ENCODE data around the gene SORCS2. TPM values are rescaled to one million over a fixed set of nuclear protein-coding genes. Genes with fewer than 3 reads are reported as not detected.

The SORCS2 gene
- total RNA-seq, 2 donors from 2014 or later: 0.25 TPM; not detected in 1

GRCh38 chr4:7288751-7289523, 96.6 kb downstream of the SORCS2 start:
- no peaks in the 10 kb centered on the region for H3K36me3 Mint-ChIP-seq
- DNase-seq (ENCODE audit: low spot score in 2 of 2) (no peak), ATAC-seq (no peak)
- H3K9me3 Mint-ChIP-seq: no peaks in the 10 kb centered on the region
- H3K27ac Mint-ChIP-seq: no peak overlapping the region

DNA sequence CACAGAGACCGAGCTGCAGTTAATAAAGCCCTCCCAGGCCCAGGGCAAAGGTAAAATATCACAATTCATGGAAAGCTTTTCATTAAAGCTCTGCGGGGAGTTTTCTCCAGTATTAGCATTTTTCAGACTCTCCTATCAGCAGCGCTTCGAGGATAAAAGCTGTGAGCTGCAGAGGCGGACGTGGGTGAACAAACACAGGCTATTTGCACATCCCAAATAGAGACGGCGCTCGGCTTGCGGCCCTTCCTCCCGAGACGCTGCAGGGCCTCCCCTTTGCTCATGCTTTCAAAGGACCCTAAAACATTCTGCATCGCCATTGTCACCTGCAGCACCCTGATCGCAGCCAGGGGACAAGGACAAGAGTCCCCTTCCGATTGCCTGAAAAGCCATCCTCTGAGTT, 97.3 kb downstream of the SORCS2 start:
- no peak for DNase-seq (ENCODE audit: low spot score in 2 of 2)
- Mint-ChIP-seq H3K9me3 (no peaks in the 10 kb centered on the region), H3K36me3 (no peaks in the 10 kb centered on the region), H3K27ac (no peak overlapping the region)
- no peak for ATAC-seq

DNA sequence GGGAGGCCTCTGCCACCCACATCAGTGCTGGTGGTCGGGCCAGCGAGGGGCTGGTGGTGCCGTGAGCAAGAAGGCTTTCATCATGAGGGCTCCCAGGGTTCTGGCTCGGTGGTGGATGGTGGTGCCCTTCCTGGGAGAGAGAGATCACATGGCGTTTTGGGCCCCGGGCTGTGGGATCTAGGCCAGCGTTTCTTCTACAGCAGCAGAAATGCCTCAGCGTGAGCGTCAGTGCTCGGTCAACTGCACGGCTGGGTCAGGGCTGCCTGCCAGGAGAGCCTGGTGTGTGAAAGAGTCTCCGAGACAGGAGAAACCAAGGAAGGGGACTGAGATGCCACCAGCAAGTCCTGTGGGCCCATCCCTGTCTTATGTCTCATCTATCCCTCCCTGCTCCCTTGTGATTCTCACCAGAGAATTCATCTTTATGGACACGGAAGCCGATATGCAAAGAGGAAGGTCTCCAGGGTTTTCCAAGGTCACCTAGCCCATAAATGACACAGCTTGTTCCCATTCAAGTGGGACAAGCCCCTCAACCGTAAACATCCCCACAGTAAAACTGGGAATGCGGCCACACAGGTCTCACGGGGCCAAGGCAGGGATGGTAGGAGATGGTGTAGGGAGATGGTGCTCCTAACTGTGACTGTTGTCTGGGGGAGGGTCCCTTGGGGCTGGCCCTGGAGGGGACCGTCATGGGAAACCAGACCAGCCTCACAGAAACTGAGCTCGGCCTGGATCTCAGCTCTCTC, 99.2 kb downstream of the SORCS2 start:
- DNase-seq (ENCODE audit: low spot score in 2 of 2): no peak
- Mint-ChIP-seq H3K27ac (no peak overlapping the region), H3K36me3 (no peaks in the 10 kb centered on the region), H3K9me3 (no peaks in the 10 kb centered on the region)
- ATAC-seq: no peak

DNA sequence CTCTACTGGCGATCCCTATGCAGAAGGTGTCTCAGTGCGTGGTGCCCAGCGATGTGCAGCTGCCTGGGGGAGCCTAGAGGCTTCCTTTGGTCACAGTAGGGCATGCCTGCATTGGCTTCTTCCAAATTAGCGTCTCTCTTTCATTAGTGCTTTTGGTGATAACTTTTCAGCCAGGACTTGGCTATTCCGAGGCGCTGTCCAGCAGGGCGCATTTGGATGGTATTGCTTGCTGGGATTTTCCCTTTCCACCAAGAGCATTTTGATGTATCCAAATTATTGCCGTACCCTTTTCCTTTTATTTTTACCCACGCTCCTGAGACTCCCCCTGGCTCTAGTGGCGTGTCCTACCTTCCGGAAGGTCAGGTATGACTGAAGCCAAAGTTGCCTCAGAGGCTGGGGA, 101.4 kb downstream of the SORCS2 start:
- Mint-ChIP-seq H3K9me3 (no peaks in the 10 kb centered on the region), H3K27ac (no peak overlapping the region), H3K36me3 (no peaks in the 10 kb centered on the region)
- no peak for DNase-seq (ENCODE audit: low spot score in 2 of 2)
- ATAC-seq: no peak

DNA sequence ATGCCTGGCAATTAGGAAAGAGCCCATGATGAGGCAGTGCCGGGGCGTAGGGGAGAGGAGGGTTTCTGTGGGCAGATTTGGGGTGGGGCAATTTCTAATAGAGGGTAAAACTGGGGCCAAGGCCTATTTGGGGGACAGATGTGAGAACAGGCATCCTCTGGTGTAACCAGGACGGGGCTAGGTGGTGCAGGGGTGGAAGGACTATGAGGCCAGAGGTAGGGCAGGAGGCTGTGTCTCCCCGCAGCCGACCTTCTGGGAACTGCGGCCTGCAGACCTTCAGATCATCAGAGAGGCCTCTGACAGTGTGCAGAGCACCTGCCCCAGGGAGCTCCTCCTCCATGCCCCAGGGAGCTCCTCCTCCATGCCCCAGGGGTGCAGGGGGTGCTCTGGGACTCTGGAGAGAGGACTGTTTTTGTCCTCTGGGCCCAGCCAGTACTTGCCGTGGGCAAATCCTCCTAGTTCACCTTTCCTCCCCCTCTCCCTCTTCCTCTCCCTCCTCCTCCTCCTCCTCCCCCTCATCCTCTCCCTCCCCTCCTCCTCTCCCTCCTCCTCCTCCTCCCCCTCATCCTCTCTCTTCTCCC, 101.9 kb downstream of the SORCS2 start:
- Mint-ChIP-seq H3K27ac (no peak overlapping the region), H3K9me3 (no peaks in the 10 kb centered on the region), H3K36me3 (no peaks in the 10 kb centered on the region)
- no peak for DNase-seq (ENCODE audit: low spot score in 2 of 2)
- peak in 1 of 2 donors; percentile 43 for ATAC-seq

DNA sequence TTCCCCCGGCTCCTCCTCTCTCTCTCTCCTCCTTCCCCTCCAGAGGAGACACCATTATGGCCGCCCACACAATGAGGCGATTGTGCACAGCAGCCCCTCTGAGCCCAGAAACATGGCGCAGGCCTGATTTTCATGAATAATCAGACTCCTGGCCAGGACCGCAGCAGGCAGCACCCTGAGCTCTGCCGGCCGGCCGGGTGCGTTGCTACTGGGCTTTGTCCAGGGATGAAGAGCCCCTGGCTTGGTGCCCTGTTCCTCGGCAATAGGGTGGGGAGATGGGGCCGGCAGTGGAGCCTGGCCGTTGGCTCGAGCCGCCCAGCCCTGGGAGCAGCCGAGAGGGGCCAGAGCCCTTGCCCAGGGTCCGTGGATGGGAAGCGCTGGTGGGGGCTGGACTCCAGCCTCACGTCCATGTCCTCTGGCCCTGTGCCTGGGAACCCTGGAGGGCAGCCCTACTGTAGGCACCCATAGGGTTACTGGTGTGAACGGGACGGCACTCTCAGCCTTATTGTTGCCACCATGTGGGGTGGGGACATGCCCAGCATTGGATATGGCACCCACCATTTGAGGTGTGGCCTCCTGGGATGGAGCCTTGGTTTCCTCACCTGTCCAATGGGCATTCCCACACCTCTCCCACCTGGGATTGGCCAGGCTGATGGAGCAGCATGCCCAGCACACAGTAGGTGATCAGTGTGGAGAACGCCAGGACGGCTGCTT, 103.0 kb downstream of the SORCS2 start:
- DNase-seq (ENCODE audit: low spot score in 2 of 2) (no peak), ATAC-seq (no peak)
- H3K27ac Mint-ChIP-seq: no peak overlapping the region
- no peaks in the 10 kb centered on the region for H3K36me3 Mint-ChIP-seq
- no peaks in the 10 kb centered on the region for H3K9me3 Mint-ChIP-seq

GRCh38 chr4:7295911-7296660, 103.7 kb downstream of the SORCS2 start:
- no peak overlapping the region for H3K27ac Mint-ChIP-seq
- DNase-seq (ENCODE audit: low spot score in 2 of 2) (peak in 1 of 2 donors; percentile 17), ATAC-seq (peak in 1 of 2 donors; percentile 51)
- no peaks in the 10 kb centered on the region for H3K36me3 Mint-ChIP-seq
- H3K9me3 Mint-ChIP-seq: no peaks in the 10 kb centered on the region

- DNase-seq (ENCODE audit: low spot score in 2 of 2) (no peak), ATAC-seq (no peak)
- H3K9me3 Mint-ChIP-seq: no peaks in the 10 kb centered on the region
These were observed 104.5 kb downstream of the SORCS2 start for GRCh38 chr4:7296661-7297335.

GRCh38 chr4:7297374-7297773, 105.0 kb downstream of the SORCS2 start:
- no peaks in the 10 kb centered on the region for H3K36me3 Mint-ChIP-seq
- DNase-seq (ENCODE audit: low spot score in 2 of 2) (no peak), ATAC-seq (no peak)
- no peak overlapping the region for H3K27ac Mint-ChIP-seq
- no peaks in the 10 kb centered on the region for H3K9me3 Mint-ChIP-seq

More at GRCh38 chr4:7296661-7297335, 104.5 kb downstream of the SORCS2 start:
- Mint-ChIP-seq H3K27ac (no peak overlapping the region), H3K36me3 (no peaks in the 10 kb centered on the region)

DNA sequence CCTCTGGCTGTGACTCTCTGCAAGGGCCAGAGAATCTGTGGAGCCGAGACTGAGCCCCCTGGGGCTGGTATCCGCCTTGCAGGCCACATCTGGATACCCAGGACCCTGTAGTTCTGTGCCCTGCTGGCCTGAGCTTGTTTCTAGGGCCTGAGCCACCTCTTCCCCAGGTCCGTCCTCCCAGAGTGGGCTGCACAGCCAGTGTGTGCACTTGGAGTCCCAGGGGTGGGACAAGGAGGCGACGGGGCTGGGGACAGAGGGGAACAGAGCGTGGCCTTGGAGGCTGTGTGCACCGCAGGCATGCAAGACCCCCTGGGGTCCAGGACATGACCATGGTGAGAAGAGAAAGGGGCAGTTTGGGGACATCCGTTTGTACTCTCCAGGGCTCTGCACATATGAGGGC, 105.5 kb downstream of the SORCS2 start:
- DNase-seq (ENCODE audit: low spot score in 2 of 2): no peak
- Mint-ChIP-seq H3K36me3 (no peaks in the 10 kb centered on the region), H3K9me3 (no peaks in the 10 kb centered on the region), H3K27ac (no peak overlapping the region)
- ATAC-seq: no peak

DNA sequence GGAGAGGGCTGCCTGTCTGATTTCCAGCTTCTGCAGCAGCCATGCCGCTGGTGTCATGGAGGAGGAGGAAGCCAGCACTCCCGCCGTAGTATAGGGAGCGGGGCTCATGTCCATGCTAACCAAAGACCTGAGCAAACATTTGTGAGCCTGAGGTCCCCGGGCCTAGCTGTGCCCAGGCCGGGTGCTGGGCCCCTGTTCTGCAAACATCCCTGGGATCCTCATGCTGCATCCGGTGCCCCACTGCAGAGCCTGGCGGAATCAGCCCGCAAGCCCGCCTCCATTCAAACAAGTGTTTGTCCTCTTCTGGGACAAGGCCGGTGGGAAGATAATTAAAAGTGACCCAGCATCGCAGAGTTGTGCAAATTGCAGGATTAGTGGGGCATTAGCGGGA, 106.3 kb downstream of the SORCS2 start:
- DNase-seq (ENCODE audit: low spot score in 2 of 2) (no peak), ATAC-seq (no peak)
- Mint-ChIP-seq H3K27ac (no peak overlapping the region), H3K9me3 (no peaks in the 10 kb centered on the region), H3K36me3 (no peaks in the 10 kb centered on the region)

DNA sequence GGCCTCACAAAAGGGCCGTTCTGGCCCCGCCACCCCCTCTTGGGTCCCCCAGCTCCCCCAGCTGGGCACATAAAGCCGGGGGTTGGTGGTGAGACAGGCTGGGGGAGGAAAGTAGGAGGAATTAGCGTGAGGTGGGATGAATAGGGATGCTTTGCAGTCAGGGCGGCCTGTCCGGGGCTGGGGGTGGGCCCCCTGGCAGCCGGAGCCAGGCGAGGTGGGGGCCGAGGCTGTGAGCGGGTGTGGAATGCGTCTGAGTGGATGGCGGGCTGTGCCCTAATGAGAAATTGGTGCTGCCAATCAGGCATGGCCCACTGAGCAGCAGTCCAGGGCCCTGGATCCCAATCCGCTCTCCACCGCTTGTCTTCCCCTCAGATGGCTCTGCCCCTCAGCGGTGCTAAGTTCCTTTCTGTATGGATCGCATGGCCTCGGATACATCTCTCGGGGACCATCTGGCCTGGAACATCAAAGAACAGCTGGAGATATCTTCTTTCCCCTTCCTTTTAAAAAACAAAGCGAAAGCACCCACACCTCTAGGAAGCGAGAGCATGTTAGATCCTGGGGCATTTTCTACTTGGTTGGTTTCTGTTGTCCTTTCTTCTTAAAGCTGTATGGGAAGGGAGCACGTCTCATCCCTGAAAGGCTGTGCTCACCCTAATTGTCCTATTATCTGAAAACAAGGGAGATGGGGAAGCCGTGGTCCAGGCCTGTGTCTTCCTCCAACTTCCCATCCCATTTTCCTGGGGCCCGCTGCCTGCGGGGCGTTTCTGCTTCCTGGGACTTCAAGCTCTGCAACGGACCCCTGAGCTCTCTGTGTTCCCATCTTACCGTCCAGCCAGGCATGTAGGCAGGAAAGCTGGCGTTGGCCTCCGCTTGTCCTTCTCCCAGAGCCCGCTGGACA, 106.9 kb downstream of the SORCS2 start:
- Mint-ChIP-seq H3K36me3 (no peaks in the 10 kb centered on the region), H3K9me3 (no peaks in the 10 kb centered on the region), H3K27ac (no peak overlapping the region)
- ATAC-seq: no peak
- no peak for DNase-seq (ENCODE audit: low spot score in 2 of 2)

- DNase-seq (ENCODE audit: low spot score in 2 of 2) (no peak), ATAC-seq (no peak)
- Mint-ChIP-seq H3K36me3 (no peaks in the 10 kb centered on the region), H3K9me3 (no peaks in the 10 kb centered on the region), H3K27ac (no peak overlapping the region)
These were observed 107.8 kb downstream of the SORCS2 start for GRCh38 chr4:7299908-7300710.

DNA sequence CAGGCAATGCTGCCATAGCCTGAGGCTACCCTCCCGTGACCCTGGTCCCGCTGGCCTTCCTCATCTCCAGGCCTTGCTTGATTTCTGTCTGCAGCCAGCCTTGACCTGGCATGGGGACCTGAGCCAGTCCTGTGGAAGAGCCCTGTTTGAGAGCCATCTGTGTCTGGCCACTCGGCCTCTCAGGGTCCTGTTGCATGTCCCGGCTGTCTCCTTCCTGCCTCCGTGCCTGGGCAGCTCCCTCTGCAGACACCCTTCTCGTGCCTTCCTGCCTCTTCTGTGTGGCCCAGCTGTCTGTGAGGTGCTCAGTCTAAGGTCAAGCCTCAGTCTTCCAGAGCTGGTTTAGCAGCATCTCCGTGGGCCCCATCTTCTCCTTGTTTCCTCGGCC, 108.4 kb downstream of the SORCS2 start:
- DNase-seq (ENCODE audit: low spot score in 2 of 2): no peak
- ATAC-seq: no peak
- no peaks in the 10 kb centered on the region for H3K9me3 Mint-ChIP-seq
- no peak overlapping the region for H3K27ac Mint-ChIP-seq
- no peaks in the 10 kb centered on the region for H3K36me3 Mint-ChIP-seq

Data from activated naive CD4-positive, alpha-beta T cell treated with anti-CD3 and anti-CD28 coated beads, Interleukin-2, amount 50 U/mL, for 72 hours (primary cell).